ENCODE results near the gene MTHFR.

DNA sequence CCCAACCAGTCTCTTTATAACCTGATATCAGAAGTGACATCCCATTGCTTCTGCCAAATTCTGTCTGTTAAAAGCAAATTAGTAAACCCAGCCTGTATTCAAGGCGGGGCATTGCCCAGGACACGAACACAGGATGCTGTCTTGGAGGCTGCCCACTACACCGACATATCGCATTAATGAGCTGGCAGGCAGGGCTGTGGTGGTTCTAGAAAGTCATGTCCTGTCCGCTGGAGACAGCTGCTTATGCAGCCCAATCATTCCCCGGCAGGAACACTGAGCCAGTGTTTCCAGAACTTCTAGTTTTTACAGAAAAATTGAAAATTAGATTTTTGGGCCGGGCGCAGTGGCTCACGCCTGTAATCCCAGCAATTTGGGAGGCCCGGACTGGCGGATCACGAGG lies 24.5 kb downstream of the MTHFR start:
- TF ChIP-seq CTCF (IDR thresholded peaks at IDR 0.05 in 4 of 5, conservative IDR thresholded peaks at IDR 0.05 in 1 of 5) (no peak), POLR2A (IDR thresholded peaks at IDR 0.05) (no peak)

All from gastrocnemius medialis (tissue), 4 donors.